Chondrocyte (in vitro differentiated cells): Measurements from ENCODE around the gene TACR1. TPM values are rescaled to one million over a fixed set of nuclear protein-coding genes. Genes with fewer than 3 reads are reported as not detected.

Source experiments
- DNase-seq: peaks from one replicate; pipeline ENCODE4 v3.0.0; 2021; ENCODE audit warnings: mixed read lengths, low spot score
- H3K27ac Mint-ChIP-seq: one replicate; pipeline ENCODE4 v1.8.0; 2021; ENCODE audit warnings: mild to moderate bottlenecking, moderate library complexity, mixed read lengths; ENCODE audit not compliant: unreplicated experiment
- H3K27me3 Mint-ChIP-seq: 2 replicates; pipeline ENCODE4 v1.8.0; 2021; ENCODE audit warnings: low read depth, mixed read lengths
- H3K36me3 Mint-ChIP-seq: 2 replicates; pipeline ENCODE4 v1.8.0; 2021; ENCODE audit warnings: low read depth, mixed read lengths
- H3K4me1 Mint-ChIP-seq: 2 replicates; pipeline ENCODE4 v1.8.0; 2021; ENCODE audit warnings: low read depth, mild to moderate bottlenecking, mixed read lengths
- H3K4me3 Mint-ChIP-seq: one replicate; pipeline ENCODE4 v1.8.0; 2021; ENCODE audit warnings: mild to moderate bottlenecking, moderate library complexity, mixed read lengths; ENCODE audit not compliant: unreplicated experiment
- H3K9me3 Mint-ChIP-seq: 2 replicates; pipeline ENCODE4 v1.8.0; 2021; ENCODE audit warnings: low read depth, mixed read lengths
- total RNA-seq: library from RNA; stranded (reverse); gene quantifications from 3 replicates; pipeline ENCODE4 v1.2.1, GENCODE V29; 2021
- TF ChIP-seq, protein P1 (sequence below): fragments of 200-600 bp; sonication (generic); IDR thresholded peaks from 2 replicates; pipeline ENCODE4 v1.5.0; 2021; ENCODE audit warnings: antibody characterized with exemption, mild to moderate bottlenecking, moderate library complexity

Gene TACR1
- total RNA-seq, 1 donor from 2014 or later: not detected

DNA sequence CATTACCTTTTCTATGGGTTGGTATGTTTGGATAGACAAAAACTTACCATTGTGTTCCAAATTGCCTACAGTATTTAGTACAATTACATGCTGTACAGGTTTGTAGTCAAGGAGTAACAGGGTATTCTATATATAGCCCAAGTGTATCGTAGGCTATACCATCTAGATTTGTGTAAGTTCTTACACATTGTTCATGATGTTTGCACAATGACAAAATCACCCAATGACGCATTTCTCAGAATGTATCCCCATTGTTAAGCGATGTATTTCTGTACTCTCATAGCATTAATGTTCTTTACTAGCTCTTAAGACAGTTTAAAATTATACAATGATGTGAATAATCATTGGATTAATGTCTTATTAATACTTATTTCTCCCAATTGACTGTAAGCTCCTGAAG, 16.7 kb downstream of the TACR1 start:
- no peak overlapping the region for H3K27ac Mint-ChIP-seq
- H3K4me1 Mint-ChIP-seq: no peaks in the 10 kb centered on the region
- TF ChIP-seq, protein P1, sequence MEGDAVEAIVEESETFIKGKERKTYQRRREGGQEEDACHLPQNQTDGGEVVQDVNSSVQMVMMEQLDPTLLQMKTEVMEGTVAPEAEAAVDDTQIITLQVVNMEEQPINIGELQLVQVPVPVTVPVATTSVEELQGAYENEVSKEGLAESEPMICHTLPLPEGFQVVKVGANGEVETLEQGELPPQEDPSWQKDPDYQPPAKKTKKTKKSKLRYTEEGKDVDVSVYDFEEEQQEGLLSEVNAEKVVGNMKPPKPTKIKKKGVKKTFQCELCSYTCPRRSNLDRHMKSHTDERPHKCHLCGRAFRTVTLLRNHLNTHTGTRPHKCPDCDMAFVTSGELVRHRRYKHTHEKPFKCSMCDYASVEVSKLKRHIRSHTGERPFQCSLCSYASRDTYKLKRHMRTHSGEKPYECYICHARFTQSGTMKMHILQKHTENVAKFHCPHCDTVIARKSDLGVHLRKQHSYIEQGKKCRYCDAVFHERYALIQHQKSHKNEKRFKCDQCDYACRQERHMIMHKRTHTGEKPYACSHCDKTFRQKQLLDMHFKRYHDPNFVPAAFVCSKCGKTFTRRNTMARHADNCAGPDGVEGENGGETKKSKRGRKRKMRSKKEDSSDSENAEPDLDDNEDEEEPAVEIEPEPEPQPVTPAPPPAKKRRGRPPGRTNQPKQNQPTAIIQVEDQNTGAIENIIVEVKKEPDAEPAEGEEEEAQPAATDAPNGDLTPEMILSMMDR: no peak
- H3K27me3 Mint-ChIP-seq: peaks cover 10% of the 10 kb centered on the region
- H3K9me3 Mint-ChIP-seq: no peaks in the 10 kb centered on the region
- DNase-seq: no peak
- no peak overlapping the region for H3K4me3 Mint-ChIP-seq
- no peaks in the 10 kb centered on the region for H3K36me3 Mint-ChIP-seq

DNA sequence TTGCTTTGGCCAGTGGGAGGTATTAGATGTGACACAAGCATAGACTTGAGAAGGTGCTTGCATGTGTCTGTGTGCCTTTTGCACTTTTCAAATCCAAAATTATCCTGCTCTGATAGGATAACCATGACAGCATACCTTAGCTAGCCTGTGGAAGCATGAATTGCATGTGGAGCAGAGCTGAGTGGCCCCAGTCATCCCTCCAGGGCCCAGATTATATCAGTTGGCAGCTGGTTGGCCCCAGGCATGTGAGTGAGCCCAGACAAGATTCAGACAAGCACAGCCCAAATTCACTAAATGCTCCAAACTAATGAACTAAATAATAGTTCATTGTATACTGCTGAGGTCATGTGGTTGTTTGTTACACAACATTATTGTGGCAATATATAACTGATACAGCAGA, 18.8 kb downstream of the TACR1 start:
- no peak for DNase-seq
- H3K27ac Mint-ChIP-seq: no peak overlapping the region
- no peaks in the 10 kb centered on the region for H3K4me1 Mint-ChIP-seq
- no peaks in the 10 kb centered on the region for H3K9me3 Mint-ChIP-seq
- H3K4me3 Mint-ChIP-seq: no peak overlapping the region
- no peaks in the 10 kb centered on the region for H3K27me3 Mint-ChIP-seq
- no peaks in the 10 kb centered on the region for H3K36me3 Mint-ChIP-seq
- TF ChIP-seq, protein P1: no peak

DNA sequence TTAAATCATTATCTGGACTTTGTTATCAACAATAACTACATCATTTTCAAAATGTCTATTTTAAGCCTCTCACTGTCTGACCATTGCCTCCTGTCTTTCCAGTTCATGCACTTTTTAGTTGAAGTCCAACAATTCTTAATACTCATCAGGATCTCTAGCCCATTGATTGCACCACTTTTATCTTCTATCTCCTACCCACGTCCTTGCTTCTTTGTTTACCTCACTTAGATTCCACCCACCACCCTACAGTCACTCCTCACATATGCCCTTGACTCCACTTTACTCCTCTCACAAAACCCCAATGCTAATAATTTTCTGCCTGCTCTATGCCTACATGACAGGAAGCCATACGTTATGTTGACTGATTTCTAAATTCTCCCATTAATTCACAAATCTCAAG, 21.9 kb downstream of the TACR1 start:
- no peak for DNase-seq
- TF ChIP-seq, protein P1: no peak
- Mint-ChIP-seq H3K9me3 (no peaks in the 10 kb centered on the region), H3K36me3 (no peaks in the 10 kb centered on the region), H3K4me3 (no peak overlapping the region), H3K27me3 (peaks cover 5% of the 10 kb centered on the region), H3K4me1 (no peaks in the 10 kb centered on the region), H3K27ac (no peak overlapping the region)

DNA sequence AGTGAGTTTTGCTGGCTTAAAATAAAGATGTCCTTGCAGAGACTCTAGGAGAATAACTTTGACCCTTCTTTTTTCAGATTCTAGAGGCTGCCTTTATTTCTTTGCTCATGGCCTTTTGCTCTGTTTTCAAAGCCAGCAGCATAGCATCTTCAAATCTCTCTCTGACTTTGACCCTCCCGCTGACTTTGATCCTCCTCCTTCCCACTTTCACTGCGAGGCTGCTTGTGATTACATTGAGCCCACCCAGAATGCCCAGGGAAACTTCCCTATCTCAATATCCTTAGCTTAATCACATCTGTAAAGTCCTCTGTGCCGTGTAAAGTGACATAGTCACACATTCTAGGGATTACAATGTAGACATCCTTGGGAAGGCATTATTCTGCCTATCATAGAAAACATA, 23.9 kb downstream of the TACR1 start:
- no peak overlapping the region for H3K27ac Mint-ChIP-seq
- H3K36me3 Mint-ChIP-seq: peaks cover 1% of the 10 kb centered on the region
- no peaks in the 10 kb centered on the region for H3K9me3 Mint-ChIP-seq
- no peak overlapping the region for H3K4me3 Mint-ChIP-seq
- H3K27me3 Mint-ChIP-seq: peaks cover 7% of the 10 kb centered on the region
- DNase-seq: no peak
- no peaks in the 10 kb centered on the region for H3K4me1 Mint-ChIP-seq
- TF ChIP-seq, protein P1: no peak

DNA sequence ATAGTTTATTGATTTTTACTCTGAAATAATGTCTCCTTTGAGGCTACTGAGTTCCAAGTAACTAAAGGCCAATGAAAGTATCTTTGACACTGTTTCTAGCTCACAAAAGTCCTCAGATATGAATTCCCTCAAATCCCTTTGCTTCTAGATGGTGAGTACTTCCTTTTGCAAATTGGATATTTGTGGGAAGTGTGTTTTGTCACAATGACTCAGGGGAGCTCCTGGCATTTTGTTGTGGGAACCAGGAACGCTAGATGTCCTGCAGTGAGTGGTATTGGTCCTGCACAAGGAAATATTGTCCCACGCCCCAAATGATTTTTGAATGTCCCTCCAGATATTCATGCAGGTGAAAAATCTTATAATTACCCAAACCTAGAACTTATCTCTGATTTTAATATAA, 24.3 kb downstream of the TACR1 start:
- H3K4me3 Mint-ChIP-seq: no peak overlapping the region
- no peak overlapping the region for H3K27ac Mint-ChIP-seq
- H3K27me3 Mint-ChIP-seq: peaks cover 7% of the 10 kb centered on the region
- no peak for DNase-seq
- peaks cover 1% of the 10 kb centered on the region for H3K36me3 Mint-ChIP-seq
- H3K9me3 Mint-ChIP-seq: no peaks in the 10 kb centered on the region
- TF ChIP-seq, protein P1: no peak
- H3K4me1 Mint-ChIP-seq: no peaks in the 10 kb centered on the region
